WERI-Rb-1 (cell line): Measurements from ENCODE around the gene SLC16A1.

ENCODE experiments used
- DNase-seq: peaks from one replicate; pipeline ENCODE4 v3.0.0-alpha.2; 2020
- H3K27ac ChIP-seq: fragments of 250-450 bp; sonication (Bioruptor Pico); 2 replicates; pipeline ENCODE4 v1.5.1; 2020; ENCODE audit warnings: mild to moderate bottlenecking, moderate library complexity
- H3K27me3 ChIP-seq: fragments of 250-450 bp; sonication (Bioruptor Pico); 2 replicates; pipeline ENCODE4 v1.5.1; 2021; ENCODE audit warnings: mild to moderate bottlenecking, low read depth, moderate library complexity; ENCODE audit not compliant: insufficient read depth, severe bottlenecking
- H3K36me3 ChIP-seq: fragments of 250-450 bp; sonication (Bioruptor Pico); 2 replicates; pipeline ENCODE4 v1.5.1; 2020; ENCODE audit warnings: mild to moderate bottlenecking, moderate library complexity
- H3K4me3 ChIP-seq: 2 replicates; pipeline ENCODE4 v1.5.1; 2011; ENCODE audit warnings: low read depth, mild to moderate bottlenecking, control low read depth, low read length
- H3K9me3 ChIP-seq: fragments of 250-450 bp; sonication (Bioruptor Pico); 2 replicates; pipeline ENCODE4 v1.5.1; 2021; ENCODE audit warnings: mild to moderate bottlenecking, moderate library complexity; ENCODE audit not compliant: severe bottlenecking
- CTCF ChIP-seq: IDR thresholded peaks from 2 replicates; pipeline ENCODE4 v1.5.1; 2011; ENCODE audit warnings: low read depth, mild to moderate bottlenecking, control low read depth, inconsistent platforms, low read length

SLC16A1 gene

GRCh38 chr1:112882271-112882744 lies 73.7 kb downstream of the SLC16A1 start:
- H3K27me3 ChIP-seq: no peaks in the 10 kb centered on the region
- TF ChIP-seq CTCF: no peak
- DNase-seq: peak; percentile 91
- peak overlapping the region; percentile 33 for H3K4me3 ChIP-seq
- H3K9me3 ChIP-seq: no peaks in the 10 kb centered on the region
- H3K36me3 ChIP-seq: no peaks in the 10 kb centered on the region
- peak overlapping the region; percentile 81 for H3K27ac ChIP-seq

- Histone ChIP-seq H3K4me3 (no peak overlapping the region), H3K27me3 (no peaks in the 10 kb centered on the region), H3K9me3 (no peaks in the 10 kb centered on the region), H3K27ac (peak overlapping the region; percentile 81), H3K36me3 (no peaks in the 10 kb centered on the region)
- TF ChIP-seq CTCF: no peak
- peak; percentile 23 for DNase-seq
Measured at GRCh38 chr1:112881742-112882127, 74.3 kb downstream of the SLC16A1 start.

- Histone ChIP-seq H3K4me3 (no peak overlapping the region), H3K27me3 (no peaks in the 10 kb centered on the region), H3K9me3 (peaks cover 2% of the 10 kb centered on the region), H3K27ac (no peak overlapping the region), H3K36me3 (no peaks in the 10 kb centered on the region)
- no peak for TF ChIP-seq CTCF
- no peak for DNase-seq
Measured at GRCh38 chr1:112879834-112880233, 76.2 kb downstream of the SLC16A1 start.

- Histone ChIP-seq H3K36me3 (no peaks in the 10 kb centered on the region), H3K27me3 (no peaks in the 10 kb centered on the region), H3K9me3 (peaks cover 2% of the 10 kb centered on the region), H3K27ac (no peak overlapping the region), H3K4me3 (no peak overlapping the region)
- TF ChIP-seq CTCF: no peak
- DNase-seq: no peak
Measured at GRCh38 chr1:112878321-112878720, 77.7 kb downstream of the SLC16A1 start.

- Histone ChIP-seq H3K4me3 (no peak overlapping the region), H3K36me3 (no peaks in the 10 kb centered on the region), H3K27me3 (no peaks in the 10 kb centered on the region), H3K9me3 (peaks cover 2% of the 10 kb centered on the region), H3K27ac (no peak overlapping the region)
- no peak for DNase-seq
- TF ChIP-seq CTCF: no peak
Measured at GRCh38 chr1:112877750-112878149, 78.2 kb downstream of the SLC16A1 start.

GRCh38 chr1:112876315-112876714 lies 79.7 kb downstream of the SLC16A1 start:
- TF ChIP-seq CTCF: no peak
- Histone ChIP-seq H3K27me3 (no peaks in the 10 kb centered on the region), H3K4me3 (no peak overlapping the region), H3K27ac (no peak overlapping the region), H3K36me3 (no peaks in the 10 kb centered on the region), H3K9me3 (peaks cover 2% of the 10 kb centered on the region)
- no peak for DNase-seq
